ENCODE results near the gene PILRA. TPM values are rescaled to one million over a fixed set of nuclear protein-coding genes. Genes with fewer than 3 reads are reported as not detected.

PILRA gene
- total and polyA plus RNA-seq, 2 of the 13 experiments (the other 11 are each of a cell fraction or from before 2014, with no cell fraction given) = 0.13 to 1.3 TPM

GRCh38 chr7:100428967-100429636, 55.8 kb downstream of the PILRA start (continued):
- TF ChIP-seq IRF2 (CRISPR knock-in tag; IDR thresholded peaks at IDR 0.05) (no peak), ESRRA (CRISPR knock-in tag; IDR thresholded peaks at IDR 0.05; ENCODE audit: low read depth) (no peak), ZNF580 (CRISPR knock-in tag; IDR thresholded peaks at IDR 0.05; ENCODE audit: borderline replicate concordance, low read depth) (no peak; the same call in 1 of the 2 replicates), TBL1XR1 (IDR thresholded peaks at IDR 0.05; ENCODE audit: borderline replicate concordance, low read length, partially characterized antibody) (peak; percentile 62), MEF2D (CRISPR knock-in tag; IDR thresholded peaks at IDR 0.05) (no peak; the same call in 1 of the 2 replicates), ZNF816 (CRISPR knock-in tag; IDR thresholded peaks at IDR 0.05; ENCODE audit: borderline replicate concordance) (no peak), PLRG1 (conservative IDR thresholded peaks at IDR 0.05) (no peak), MTERF4 (CRISPR knock-in tag; IDR thresholded peaks at IDR 0.05) (no peak; the same call in 1 of the 2 replicates), MEIS1 (CRISPR knock-in tag; IDR thresholded peaks at IDR 0.05; ENCODE audit: borderline replicate concordance) (peak; percentile 49; the same call in 1 of the 2 replicates), ZZZ3 (CRISPR knock-in tag; IDR thresholded peaks at IDR 0.05; ENCODE audit: borderline replicate concordance) (no peak), ZNF773 (CRISPR knock-in tag; IDR thresholded peaks at IDR 0.05; ENCODE audit: borderline replicate concordance) (no peak), ZFYVE20 (CRISPR knock-in tag; IDR thresholded peaks at IDR 0.05; ENCODE audit: borderline replicate concordance, low read depth) (no peak), ZNF674 (CRISPR knock-in tag; IDR thresholded peaks at IDR 0.05; ENCODE audit: low read depth) (no peak), BHLHE40 (IDR thresholded peaks at IDR 0.05; ENCODE audit: low read length) (peak; percentile 100), ZNF629 (CRISPR knock-in tag; conservative IDR thresholded peaks at IDR 0.05) (no peak), ZNF337 (CRISPR knock-in tag; IDR thresholded peaks at IDR 0.05; ENCODE audit: borderline replicate concordance, low read depth) (no peak), ZNF513 (CRISPR knock-in tag; conservative IDR thresholded peaks at IDR 0.05) (no peak), HDAC2 (CRISPR knock-in tag; IDR thresholded peaks at IDR 0.05) (no peak)
- TF ChIP-seq, protein P1, sequence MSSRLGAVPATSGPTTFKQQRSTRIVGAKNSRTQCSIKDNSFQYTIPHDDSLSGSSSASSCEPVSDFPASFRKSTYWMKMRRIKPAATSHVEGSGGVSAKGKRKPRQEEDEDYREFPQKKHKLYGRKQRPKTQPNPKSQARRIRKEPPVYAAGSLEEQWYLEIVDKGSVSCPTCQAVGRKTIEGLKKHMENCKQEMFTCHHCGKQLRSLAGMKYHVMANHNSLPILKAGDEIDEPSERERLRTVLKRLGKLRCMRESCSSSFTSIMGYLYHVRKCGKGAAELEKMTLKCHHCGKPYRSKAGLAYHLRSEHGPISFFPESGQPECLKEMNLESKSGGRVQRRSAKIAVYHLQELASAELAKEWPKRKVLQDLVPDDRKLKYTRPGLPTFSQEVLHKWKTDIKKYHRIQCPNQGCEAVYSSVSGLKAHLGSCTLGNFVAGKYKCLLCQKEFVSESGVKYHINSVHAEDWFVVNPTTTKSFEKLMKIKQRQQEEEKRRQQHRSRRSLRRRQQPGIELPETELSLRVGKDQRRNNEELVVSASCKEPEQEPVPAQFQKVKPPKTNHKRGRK (CRISPR knock-in tag; IDR thresholded peaks at IDR 0.05) = no peak
- TF ChIP-seq, protein P2, sequence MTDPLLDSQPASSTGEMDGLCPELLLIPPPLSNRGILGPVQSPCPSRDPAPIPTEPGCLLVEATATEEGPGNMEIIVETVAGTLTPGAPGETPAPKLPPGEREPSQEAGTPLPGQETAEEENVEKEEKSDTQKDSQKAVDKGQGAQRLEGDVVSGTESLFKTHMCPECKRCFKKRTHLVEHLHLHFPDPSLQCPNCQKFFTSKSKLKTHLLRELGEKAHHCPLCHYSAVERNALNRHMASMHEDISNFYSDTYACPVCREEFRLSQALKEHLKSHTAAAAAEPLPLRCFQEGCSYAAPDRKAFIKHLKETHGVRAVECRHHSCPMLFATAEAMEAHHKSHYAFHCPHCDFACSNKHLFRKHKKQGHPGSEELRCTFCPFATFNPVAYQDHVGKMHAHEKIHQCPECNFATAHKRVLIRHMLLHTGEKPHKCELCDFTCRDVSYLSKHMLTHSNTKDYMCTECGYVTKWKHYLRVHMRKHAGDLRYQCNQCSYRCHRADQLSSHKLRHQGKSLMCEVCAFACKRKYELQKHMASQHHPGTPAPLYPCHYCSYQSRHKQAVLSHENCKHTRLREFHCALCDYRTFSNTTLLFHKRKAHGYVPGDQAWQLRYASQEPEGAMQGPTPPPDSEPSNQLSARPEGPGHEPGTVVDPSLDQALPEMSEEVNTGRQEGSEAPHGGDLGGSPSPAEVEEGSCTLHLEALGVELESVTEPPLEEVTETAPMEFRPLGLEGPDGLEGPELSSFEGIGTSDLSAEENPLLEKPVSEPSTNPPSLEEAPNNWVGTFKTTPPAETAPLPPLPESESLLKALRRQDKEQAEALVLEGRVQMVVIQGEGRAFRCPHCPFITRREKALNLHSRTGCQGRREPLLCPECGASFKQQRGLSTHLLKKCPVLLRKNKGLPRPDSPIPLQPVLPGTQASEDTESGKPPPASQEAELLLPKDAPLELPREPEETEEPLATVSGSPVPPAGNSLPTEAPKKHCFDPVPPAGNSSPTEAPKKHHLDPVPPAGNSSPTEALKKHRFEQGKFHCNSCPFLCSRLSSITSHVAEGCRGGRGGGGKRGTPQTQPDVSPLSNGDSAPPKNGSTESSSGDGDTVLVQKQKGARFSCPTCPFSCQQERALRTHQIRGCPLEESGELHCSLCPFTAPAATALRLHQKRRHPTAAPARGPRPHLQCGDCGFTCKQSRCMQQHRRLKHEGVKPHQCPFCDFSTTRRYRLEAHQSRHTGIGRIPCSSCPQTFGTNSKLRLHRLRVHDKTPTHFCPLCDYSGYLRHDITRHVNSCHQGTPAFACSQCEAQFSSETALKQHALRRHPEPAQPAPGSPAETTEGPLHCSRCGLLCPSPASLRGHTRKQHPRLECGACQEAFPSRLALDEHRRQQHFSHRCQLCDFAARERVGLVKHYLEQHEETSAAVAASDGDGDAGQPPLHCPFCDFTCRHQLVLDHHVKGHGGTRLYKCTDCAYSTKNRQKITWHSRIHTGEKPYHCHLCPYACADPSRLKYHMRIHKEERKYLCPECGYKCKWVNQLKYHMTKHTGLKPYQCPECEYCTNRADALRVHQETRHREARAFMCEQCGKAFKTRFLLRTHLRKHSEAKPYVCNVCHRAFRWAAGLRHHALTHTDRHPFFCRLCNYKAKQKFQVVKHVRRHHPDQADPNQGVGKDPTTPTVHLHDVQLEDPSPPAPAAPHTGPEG (CRISPR knock-in tag; IDR thresholded peaks at IDR 0.05) = no peak

All from HepG2 (cell line).